ENCODE data around the gene IGF2BP1. TPM values are rescaled to one million over a fixed set of nuclear protein-coding genes. Genes with fewer than 3 reads are reported as not detected.
"Not testable (repeated sequence)": the region's sequence is repeated elsewhere in the genome, so short reads cannot be mapped to it uniquely, and the experiment has no call there.

The IGF2BP1 gene
- total RNA-seq, 1 donor from 2014 or later = 260 TPM

DNA sequence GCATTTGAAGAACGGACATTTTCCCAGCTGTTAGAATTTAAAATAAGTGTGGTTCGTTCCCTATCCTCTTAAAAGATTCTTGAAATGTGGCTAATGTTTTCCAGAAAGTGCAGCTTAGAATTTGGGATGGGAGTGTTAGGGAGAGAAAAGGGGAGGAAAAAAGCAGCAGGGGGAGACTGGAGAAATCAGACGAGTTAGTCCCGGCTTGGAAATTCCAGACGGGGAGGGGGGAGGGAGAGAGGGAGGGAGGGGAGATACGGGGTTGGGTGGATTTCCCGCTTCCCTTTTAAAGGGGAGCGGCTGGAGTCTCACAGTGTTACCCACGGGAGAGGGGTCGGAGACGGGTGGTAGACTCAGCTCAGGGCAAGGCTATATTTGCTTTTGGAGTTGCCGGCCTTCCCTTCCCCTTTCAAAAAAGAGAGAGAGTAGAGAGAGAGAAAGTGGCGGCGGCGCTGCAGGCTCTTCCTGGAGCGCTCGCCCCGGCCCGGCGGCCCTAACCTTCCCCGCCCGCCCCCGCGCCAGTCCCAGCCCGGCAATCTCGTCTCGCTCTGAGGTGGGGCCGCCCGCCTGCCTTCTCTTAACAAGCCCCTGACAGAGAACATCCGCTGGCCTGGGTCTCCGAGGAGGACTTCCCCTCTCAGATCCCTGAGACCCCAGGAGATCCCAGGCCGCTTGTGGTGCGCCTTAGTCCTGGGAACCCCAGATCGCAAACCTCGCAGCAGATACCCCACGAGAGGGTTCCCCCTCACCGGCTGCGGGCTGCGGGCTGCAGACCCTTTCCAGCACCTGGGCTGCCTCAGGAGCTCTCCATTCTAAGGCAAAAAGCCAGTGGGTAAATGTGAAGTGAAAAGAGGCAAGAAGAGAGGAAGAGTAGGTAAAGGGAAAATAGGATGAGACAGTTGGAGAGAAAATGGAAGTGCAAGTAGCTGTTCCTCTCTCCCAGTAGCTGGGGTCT lies 6.6 kb downstream of the IGF2BP1 start:
- Mint-ChIP-seq H3K27ac (ENCODE audit: unreplicated experiment) (peak overlapping the region; percentile 45), H3K4me1 (ENCODE audit: low read depth, unreplicated experiment) (peaks cover 44% of the 10 kb centered on the region), H3K9me3 (ENCODE audit: unreplicated experiment) (peaks cover 10% of the 10 kb centered on the region), H3K36me3 (ENCODE audit: unreplicated experiment) (no peaks in the 10 kb centered on the region), H3K4me3 (ENCODE audit: unreplicated experiment) (peak overlapping the region; percentile 86), H3K27me3 (ENCODE audit: unreplicated experiment) (peaks cover 17% of the 10 kb centered on the region)
- DNase-seq = peak; percentile 54
- TF ChIP-seq, protein P1, sequence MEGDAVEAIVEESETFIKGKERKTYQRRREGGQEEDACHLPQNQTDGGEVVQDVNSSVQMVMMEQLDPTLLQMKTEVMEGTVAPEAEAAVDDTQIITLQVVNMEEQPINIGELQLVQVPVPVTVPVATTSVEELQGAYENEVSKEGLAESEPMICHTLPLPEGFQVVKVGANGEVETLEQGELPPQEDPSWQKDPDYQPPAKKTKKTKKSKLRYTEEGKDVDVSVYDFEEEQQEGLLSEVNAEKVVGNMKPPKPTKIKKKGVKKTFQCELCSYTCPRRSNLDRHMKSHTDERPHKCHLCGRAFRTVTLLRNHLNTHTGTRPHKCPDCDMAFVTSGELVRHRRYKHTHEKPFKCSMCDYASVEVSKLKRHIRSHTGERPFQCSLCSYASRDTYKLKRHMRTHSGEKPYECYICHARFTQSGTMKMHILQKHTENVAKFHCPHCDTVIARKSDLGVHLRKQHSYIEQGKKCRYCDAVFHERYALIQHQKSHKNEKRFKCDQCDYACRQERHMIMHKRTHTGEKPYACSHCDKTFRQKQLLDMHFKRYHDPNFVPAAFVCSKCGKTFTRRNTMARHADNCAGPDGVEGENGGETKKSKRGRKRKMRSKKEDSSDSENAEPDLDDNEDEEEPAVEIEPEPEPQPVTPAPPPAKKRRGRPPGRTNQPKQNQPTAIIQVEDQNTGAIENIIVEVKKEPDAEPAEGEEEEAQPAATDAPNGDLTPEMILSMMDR (IDR thresholded peaks at IDR 0.05; ENCODE audit: partially characterized antibody, unreplicated experiment) = no peak

DNA sequence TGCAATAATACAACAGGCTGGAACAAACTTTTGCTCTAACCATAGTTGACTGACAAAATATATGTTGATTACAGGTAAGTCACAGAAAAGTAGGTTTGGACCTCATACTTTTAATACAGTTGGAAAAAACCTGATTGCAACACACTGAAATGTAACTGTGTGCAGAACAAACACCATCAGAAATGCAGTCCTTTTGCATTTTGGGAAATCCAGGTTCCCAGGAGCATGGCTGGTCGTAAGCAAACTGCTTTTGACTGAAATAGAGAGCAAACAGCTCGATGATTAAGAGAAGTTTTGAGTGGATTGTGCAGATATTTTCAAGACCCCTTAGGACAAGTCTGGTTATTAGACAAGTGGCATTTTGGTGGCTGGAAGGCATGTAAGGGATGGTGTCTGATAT lies 8.0 kb downstream of the IGF2BP1 start:
- Mint-ChIP-seq H3K4me3 (ENCODE audit: unreplicated experiment) (peak overlapping the region; percentile 25), H3K36me3 (ENCODE audit: unreplicated experiment) (no peaks in the 10 kb centered on the region), H3K27ac (ENCODE audit: unreplicated experiment) (no peak overlapping the region), H3K9me3 (ENCODE audit: unreplicated experiment) (peaks cover 1% of the 10 kb centered on the region), H3K27me3 (ENCODE audit: unreplicated experiment) (peaks cover 7% of the 10 kb centered on the region), H3K4me1 (ENCODE audit: low read depth, unreplicated experiment) (peaks cover 44% of the 10 kb centered on the region)
- TF ChIP-seq, protein P1 (IDR thresholded peaks at IDR 0.05; ENCODE audit: partially characterized antibody, unreplicated experiment) = no peak
- DNase-seq = no peak

DNA sequence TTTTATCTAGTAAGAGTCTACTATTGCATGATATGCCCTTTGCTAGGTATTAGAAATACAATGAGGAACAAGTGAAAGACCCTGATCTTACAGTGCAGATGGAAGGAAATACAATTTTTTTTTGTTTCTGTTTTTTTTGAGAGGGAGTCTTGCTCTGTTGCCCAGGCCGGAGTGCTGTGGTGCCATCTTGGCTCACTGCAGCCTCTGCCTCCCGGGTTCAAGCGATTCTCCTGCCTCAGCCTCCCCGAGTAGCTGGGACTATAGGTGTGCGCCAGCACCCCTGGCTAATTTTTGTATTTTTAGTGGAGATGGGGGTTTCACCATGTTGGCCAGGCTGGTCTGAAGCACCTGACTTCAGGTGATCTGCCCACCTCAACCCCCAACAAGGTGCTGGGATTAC lies 11.7 kb downstream of the IGF2BP1 start:
- H3K36me3 Mint-ChIP-seq (ENCODE audit: unreplicated experiment); H3K27me3 Mint-ChIP-seq (ENCODE audit: unreplicated experiment); H3K4me3 Mint-ChIP-seq (ENCODE audit: unreplicated experiment); H3K27ac Mint-ChIP-seq (ENCODE audit: unreplicated experiment); DNase-seq; H3K9me3 Mint-ChIP-seq (ENCODE audit: unreplicated experiment): not testable (repeated sequence)
- H3K4me1 Mint-ChIP-seq (ENCODE audit: low read depth, unreplicated experiment) = peaks cover 40% of the 10 kb centered on the region

DNA sequence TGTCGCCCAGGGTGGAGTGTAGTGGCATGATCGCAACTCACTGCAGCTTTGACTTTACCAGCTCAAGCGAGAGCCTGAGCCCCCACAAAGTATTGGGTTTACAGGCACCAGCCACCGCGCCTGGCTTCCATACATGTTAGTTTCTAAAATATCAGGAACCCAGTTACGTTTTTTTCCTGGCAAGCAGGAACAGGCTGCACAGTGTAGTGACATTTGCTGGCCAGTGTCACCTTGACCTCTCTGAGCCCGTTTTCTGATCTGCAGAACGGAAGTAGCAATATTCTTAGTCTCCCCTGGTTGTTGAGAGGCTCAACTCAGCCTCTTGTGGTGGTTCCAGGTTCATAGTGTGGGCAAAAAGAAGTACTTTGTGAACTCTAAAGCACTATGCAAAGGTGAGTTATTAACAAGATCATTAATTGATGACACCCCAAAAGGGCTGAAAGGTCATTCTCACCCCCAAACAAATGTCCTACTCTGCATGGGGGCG lies 15.6 kb downstream of the IGF2BP1 start:
- Mint-ChIP-seq H3K4me1 (ENCODE audit: low read depth, unreplicated experiment) (peaks cover 27% of the 10 kb centered on the region), H3K27me3 (ENCODE audit: unreplicated experiment) (no peaks in the 10 kb centered on the region), H3K4me3 (ENCODE audit: unreplicated experiment) (peak overlapping the region; percentile 85), H3K36me3 (ENCODE audit: unreplicated experiment) (no peaks in the 10 kb centered on the region), H3K27ac (ENCODE audit: unreplicated experiment) (peak overlapping the region; percentile 98), H3K9me3 (ENCODE audit: unreplicated experiment) (peaks cover 4% of the 10 kb centered on the region)
- DNase-seq = no peak
- TF ChIP-seq, protein P1 (IDR thresholded peaks at IDR 0.05; ENCODE audit: partially characterized antibody, unreplicated experiment) = no peak

DNA sequence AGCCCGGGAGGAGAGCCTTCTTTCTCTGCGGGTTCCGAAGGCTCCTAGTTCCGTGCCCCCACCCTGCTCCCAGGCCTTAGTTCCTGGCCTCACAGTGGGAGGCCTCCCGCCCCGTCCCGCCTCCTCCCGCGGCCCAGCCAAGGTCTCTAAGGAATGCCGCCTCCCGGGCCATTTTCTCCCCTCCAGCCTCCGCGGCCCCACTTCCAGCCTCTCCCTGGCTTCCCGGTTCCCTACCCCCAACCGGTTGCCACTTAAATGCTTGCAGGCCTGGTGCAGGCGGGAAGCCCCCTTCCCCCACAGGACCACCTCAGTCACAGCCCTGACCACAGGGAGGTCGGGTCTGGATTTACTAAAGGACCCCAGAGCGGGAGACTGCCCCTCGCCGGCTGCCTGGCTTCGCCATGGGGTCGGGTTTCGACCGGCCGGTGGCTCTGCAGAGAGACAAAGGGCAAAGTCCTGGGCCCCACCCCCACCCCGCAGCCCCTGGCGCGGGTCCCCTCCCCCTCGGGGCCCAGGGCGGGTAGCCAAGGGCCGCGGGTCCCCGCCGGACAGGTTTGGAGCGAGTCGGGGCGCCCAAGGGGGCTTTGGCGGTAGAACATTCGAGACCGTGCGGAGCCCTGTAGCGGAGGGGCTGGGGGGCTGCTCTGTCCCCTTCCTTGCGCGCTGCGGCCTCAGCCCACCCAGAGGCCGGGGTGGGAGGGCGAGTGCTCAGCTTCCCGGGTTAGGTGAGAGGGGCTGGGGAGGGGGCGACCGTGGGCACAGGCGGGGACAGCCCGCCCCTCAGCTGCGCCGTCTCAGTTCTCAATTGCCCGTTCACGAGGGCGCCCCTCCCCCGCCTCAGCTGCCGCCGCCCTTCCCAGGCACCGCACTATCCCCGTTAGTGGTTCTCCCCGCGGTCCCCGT lies 16.4 kb downstream of the IGF2BP1 start:
- Mint-ChIP-seq H3K4me3 (ENCODE audit: unreplicated experiment) (peak overlapping the region; percentile 85), H3K36me3 (ENCODE audit: unreplicated experiment) (no peaks in the 10 kb centered on the region), H3K27me3 (ENCODE audit: unreplicated experiment) (no peaks in the 10 kb centered on the region), H3K9me3 (ENCODE audit: unreplicated experiment) (peaks cover 4% of the 10 kb centered on the region), H3K4me1 (ENCODE audit: low read depth, unreplicated experiment) (peaks cover 30% of the 10 kb centered on the region), H3K27ac (ENCODE audit: unreplicated experiment) (peak overlapping the region; percentile 98)
- peak; percentile 86 for DNase-seq
- TF ChIP-seq, protein P1 (IDR thresholded peaks at IDR 0.05; ENCODE audit: partially characterized antibody, unreplicated experiment) = no peak
